NOMO-1 treated with dmso at 0.1 percent for 144 hours (cell line): ENCODE measurements around the gene ILRUN.
"Not testable (repeated sequence)": the region's sequence is repeated elsewhere in the genome, so short reads cannot be mapped to it uniquely, and the experiment has no call there.

Experiments
- DNase-seq: peaks from one replicate; lab custom pipeline; 2025; ENCODE audit not compliant: unreplicated experiment; lab: John Stamatoyannopoulos, UW

The ILRUN gene

GRCh38 chr6:34667481-34668238 lies 28.9 kb downstream of the ILRUN start:
- DNase-seq: no peak

DNA sequence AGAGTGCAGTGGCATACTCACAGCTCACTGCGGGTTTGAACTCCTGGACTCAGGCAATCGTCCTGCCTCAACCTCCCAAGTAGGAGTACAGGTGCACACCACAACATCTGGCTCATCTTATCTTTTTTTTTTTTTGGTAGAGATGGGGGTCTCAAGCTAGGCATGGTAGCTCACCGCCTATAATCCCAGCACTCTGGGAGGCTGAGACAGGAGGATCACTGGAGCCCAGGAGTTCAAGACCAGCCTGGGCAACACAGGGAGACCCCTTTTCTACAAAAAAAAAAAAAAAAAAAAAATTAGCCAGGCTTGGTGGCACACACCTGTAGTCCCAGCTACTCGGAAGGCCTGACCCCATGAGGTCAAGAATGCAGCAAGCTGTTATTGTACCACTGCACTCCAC lies 31.5 kb downstream of the ILRUN start:
- DNase-seq: no peak

DNA sequence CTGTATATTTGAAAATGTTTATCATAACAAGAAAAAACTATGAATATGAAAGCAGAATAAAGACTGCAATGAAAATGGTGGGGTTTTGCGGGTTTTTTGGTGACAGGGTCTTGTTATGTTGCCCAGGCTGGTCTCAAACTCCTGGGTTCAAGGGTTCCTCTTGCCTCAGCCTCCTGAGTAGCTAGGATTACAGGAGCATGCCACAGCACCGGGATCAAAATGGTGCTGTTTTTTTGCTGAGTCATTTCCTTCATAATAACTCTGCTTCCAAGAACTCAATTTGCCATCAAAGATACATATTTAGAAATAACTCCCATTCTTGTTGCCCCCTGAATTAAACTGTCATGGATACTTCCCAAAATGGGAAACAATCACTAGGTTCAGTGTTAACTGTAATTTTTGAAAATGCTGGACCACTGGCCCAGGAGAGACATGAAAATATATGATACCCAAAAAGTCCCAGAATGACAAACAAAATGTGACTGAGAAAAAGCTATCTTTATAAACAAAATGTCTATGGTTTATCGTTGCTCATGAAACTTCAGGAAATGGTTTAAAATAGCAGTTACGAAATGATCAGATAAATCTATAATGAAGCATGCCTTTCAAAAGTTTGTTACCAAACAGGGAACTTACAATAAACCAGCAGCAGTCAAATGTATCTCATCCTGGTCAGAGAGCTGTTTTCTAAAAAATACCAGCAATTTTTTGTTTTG lies 32.2 kb downstream of the ILRUN start:
- no peak for DNase-seq

- DNase-seq: no peak
Measured at GRCh38 chr6:34663831-34664255, 32.7 kb downstream of the ILRUN start.

GRCh38 chr6:34663371-34663770 lies 33.2 kb downstream of the ILRUN start:
- DNase-seq: no peak

DNA sequence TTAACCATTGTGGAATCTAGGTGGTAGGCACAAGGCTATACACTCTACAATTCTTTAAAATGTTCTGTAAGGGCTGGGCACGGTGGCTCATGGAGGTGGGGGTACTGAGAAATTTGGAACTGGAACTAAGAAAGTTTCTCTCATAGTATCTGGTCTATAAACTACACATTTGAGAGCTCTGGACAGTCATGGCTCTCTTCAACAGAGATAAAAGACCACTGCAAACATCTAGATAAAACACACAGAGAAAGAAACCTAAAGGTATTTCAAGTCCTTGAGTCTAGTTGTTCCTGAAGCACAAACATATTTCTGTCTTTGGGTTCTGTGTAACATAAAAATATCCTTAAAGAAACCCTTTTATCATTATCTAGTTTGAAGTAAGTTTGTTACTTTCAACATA lies 35.2 kb downstream of the ILRUN start:
- DNase-seq: no peak

GRCh38 chr6:34658605-34659265 lies 37.8 kb downstream of the ILRUN start:
- no peak for DNase-seq

GRCh38 chr6:34657979-34658480 lies 38.5 kb downstream of the ILRUN start:
- DNase-seq: not testable (repeated sequence)

GRCh38 chr6:34657307-34657978 lies 39.1 kb downstream of the ILRUN start:
- DNase-seq: no peak

- DNase-seq: no peak
Measured at GRCh38 chr6:34657037-34657306, 39.6 kb downstream of the ILRUN start.

DNA sequence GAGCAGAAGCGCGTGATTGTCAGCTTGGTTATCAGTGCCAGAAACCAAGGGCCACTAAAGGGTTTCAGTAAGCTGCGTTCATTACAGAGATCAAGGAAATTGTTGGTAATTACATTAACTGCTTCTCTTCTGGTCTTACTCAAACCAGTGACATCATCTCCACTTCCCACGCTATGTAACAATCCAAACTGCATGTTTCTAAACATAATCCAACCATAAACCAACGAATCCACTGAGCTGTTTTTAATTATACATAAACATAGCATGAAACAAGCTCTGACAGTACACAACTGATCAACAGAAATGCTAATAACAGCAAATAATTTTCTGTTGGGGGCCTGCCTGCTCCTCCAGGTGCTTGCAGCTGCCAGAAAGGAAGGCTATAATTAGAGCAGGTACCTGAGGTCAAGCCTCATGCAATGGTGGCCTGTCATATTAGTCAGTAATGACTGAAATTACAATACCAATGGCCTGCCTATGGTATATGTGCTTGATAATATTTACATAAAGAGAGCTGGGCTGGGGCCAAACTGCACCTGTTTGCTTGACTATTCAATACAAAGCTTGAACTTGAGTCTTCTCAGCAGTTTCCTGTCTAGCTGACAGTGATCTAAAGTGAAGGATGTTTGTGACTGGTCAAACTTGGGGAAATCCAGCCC lies 40.1 kb downstream of the ILRUN start:
- peak; percentile 43 for DNase-seq

- not testable (repeated sequence) for DNase-seq
Measured at GRCh38 chr6:34655876-34656377, 40.6 kb downstream of the ILRUN start.

- no peak for DNase-seq
Measured at GRCh38 chr6:34654061-34654710, 42.4 kb downstream of the ILRUN start.

GRCh38 chr6:34652263-34652662 lies 44.3 kb downstream of the ILRUN start:
- no peak for DNase-seq

DNA sequence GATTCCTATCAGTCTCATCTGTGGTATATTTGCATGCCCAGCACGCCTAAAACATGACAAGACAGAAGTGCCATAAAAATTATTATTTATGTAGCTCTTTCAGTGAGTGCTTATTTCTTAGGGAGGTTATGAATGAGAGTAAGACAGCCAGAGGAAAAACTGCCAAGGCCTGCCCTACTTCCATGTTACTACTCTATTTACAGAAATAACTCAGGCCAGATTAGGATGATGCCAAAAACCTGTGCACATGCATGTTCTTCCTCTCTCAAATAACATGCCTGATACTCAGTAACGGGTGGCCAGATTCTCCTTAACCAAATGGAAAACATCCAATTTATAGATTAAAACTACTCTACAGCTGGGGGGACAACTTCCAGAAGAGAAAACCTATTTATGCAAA lies 45.7 kb downstream of the ILRUN start:
- DNase-seq: no peak

DNA sequence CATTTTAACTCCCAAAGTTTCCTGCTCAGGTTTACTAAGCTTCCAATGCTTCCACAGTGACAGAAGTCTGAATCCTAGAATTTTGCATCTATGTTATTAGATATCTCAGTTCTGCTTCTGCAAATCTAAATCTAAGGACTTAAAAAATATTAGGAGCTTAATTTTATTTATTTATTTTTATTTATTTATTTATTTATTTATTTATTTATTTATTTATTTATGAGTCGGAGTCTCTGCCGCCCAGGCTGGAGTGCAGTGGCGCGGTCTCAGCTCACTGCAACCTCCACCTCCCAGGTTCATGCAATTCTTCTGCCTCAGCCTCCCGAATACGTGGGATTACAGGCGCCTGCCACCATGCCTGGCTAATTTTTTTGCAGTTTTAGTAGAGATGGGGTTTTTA lies 46.3 kb downstream of the ILRUN start:
- DNase-seq: not testable (repeated sequence)

- DNase-seq: no peak
Measured at GRCh38 chr6:34648806-34649205, 47.8 kb downstream of the ILRUN start.
